HFFc6 (cell line): ENCODE data around the gene CD164L2. TPM values are rescaled to one million over a fixed set of nuclear protein-coding genes. Genes with fewer than 3 reads are reported as not detected.
"Not testable (repeated sequence)": the region's sequence is repeated elsewhere in the genome, so short reads cannot be mapped to it uniquely, and the experiment has no call there.

Experiments
- DNase-seq: peaks from one replicate; pipeline ENCODE4 v3.0.0-alpha.2; 2018
- H3K27ac Mint-ChIP-seq: 2 replicates; pipeline ENCODE4 v1.8.0; 2020; ENCODE audit warnings: mild to moderate bottlenecking, mixed read lengths
- H3K27me3 Mint-ChIP-seq: 2 replicates; pipeline ENCODE4 v1.8.0; 2021; ENCODE audit warnings: mild to moderate bottlenecking, moderate library complexity, mixed read lengths; ENCODE audit not compliant: insufficient read depth
- H3K36me3 Mint-ChIP-seq: 2 replicates; pipeline ENCODE4 v1.8.0; 2021; ENCODE audit warnings: low read depth, mixed read lengths
- H3K4me1 Mint-ChIP-seq: 2 replicates; pipeline ENCODE4 v1.8.0; 2020; ENCODE audit warnings: low read depth, mixed read lengths
- H3K4me3 Mint-ChIP-seq: 2 replicates; pipeline ENCODE4 v1.8.0; 2020; ENCODE audit warnings: mild to moderate bottlenecking, moderate library complexity, mixed read lengths
- H3K9me3 Mint-ChIP-seq: 2 replicates; pipeline ENCODE4 v1.8.0; 2020; ENCODE audit warnings: mild to moderate bottlenecking, mixed read lengths
- CTCF ChIP-seq: fragments of 200-600 bp; sonication (generic); IDR thresholded peaks from 2 replicates; pipeline ENCODE4 v1.5.0; 2021; ENCODE audit warnings: antibody characterized with exemption, mild to moderate bottlenecking
- total RNA-seq, 6 experiments: library from RNA; stranded (reverse); fragmentation: NEBNext Ultra II Directional; extraction: Animal tissue kit (Norgen Biotek cat#: 25700); gene quantifications; 2 replicates in 1 of 6; 3 replicates in 5 of 6; pipeline ENCODE4 v1.2.3, GENCODE V29; 2021

The CD164L2 gene
- total RNA-seq, 6 experiments from 2014 or later, result not detected

- Mint-ChIP-seq H3K4me3 (peak overlapping the region; percentile 89), H3K4me1 (peaks cover 36% of the 10 kb centered on the region), H3K27ac (peak overlapping the region; percentile 93), H3K9me3 (no peaks in the 10 kb centered on the region), H3K36me3 (no peaks in the 10 kb centered on the region), H3K27me3 (no peaks in the 10 kb centered on the region; the same call in 1 of the 2 replicates)
- peak; percentile 21 for DNase-seq
- TF ChIP-seq CTCF, result no peak; the same call in 1 of the 2 replicates
Observed at GRCh38 chr1:27391511-27392095, 8.5 kb upstream of the CD164L2 start.

GRCh38 chr1:27388337-27389005 is 5.3 kb upstream of the CD164L2 start:
- H3K9me3 Mint-ChIP-seq, result no peaks in the 10 kb centered on the region
- H3K4me1 Mint-ChIP-seq, result peaks cover 17% of the 10 kb centered on the region
- H3K4me3 Mint-ChIP-seq, result no peak overlapping the region
- no peak overlapping the region for H3K27ac Mint-ChIP-seq
- no peaks in the 10 kb centered on the region for H3K36me3 Mint-ChIP-seq
- TF ChIP-seq CTCF, result peak; percentile 92
- DNase-seq, result peak; percentile 36
- H3K27me3 Mint-ChIP-seq, result no peaks in the 10 kb centered on the region; the same call in none of the 2 replicates

- H3K27me3 Mint-ChIP-seq, result not testable (repeated sequence)
Observed at GRCh38 chr1:27384797-27385196, 1.7 kb upstream of the CD164L2 start.

GRCh38 chr1:27383661-27384060 is 528 bp upstream of the CD164L2 start:
- TF ChIP-seq CTCF, result no peak
- no peak overlapping the region for H3K4me3 Mint-ChIP-seq
- no peak overlapping the region for H3K27ac Mint-ChIP-seq
- no peak for DNase-seq
- H3K9me3 Mint-ChIP-seq, result no peaks in the 10 kb centered on the region
- H3K4me1 Mint-ChIP-seq, result no peaks in the 10 kb centered on the region
- peaks cover 5% of the 10 kb centered on the region for H3K27me3 Mint-ChIP-seq
- no peaks in the 10 kb centered on the region for H3K36me3 Mint-ChIP-seq

More at GRCh38 chr1:27384797-27385196, 1.7 kb upstream of the CD164L2 start:
- not testable (repeated sequence) for H3K36me3 Mint-ChIP-seq, H3K9me3 Mint-ChIP-seq, DNase-seq, H3K4me1 Mint-ChIP-seq, H3K4me3 Mint-ChIP-seq, H3K27ac Mint-ChIP-seq

- no peak for TF ChIP-seq CTCF
- Mint-ChIP-seq H3K9me3 (no peaks in the 10 kb centered on the region), H3K36me3 (no peaks in the 10 kb centered on the region), H3K27me3 (peaks cover 5% of the 10 kb centered on the region), H3K4me1 (no peaks in the 10 kb centered on the region), H3K27ac (no peak overlapping the region), H3K4me3 (no peak overlapping the region)
- DNase-seq, result no peak
Observed at GRCh38 chr1:27381969-27382762, 967 bp downstream of the CD164L2 start.
